Naive thymus-derived CD8-positive, alpha-beta T cell (primary cell): Measurements from ENCODE around the gene VSX1. TPM values are rescaled to one million over a fixed set of nuclear protein-coding genes. Genes with fewer than 3 reads are reported as not detected.

Experiments
- ATAC-seq, 2 donors: fragments of 150-1000 bp; cut with Tn5 transposase in 1 of 2; sonication (Bioruptor Pico), chemical (Tn5 transposase) in 1 of 2; 1 replicate in 1 of 2; 2 replicates in 1 of 2; pipeline ENCODE4 v1.10.0; 2021; ENCODE audit warnings: mild to moderate bottlenecking in 2 of 2, moderate library complexity in 2 of 2
- POLR2A ChIA-PET: fragments of 350-600 bp; sonication (Branson Sonifier 250); formaldehyde crosslinking; loops from one replicate; lab custom pipeline; 2021; ENCODE audit warnings: antibody characterized with exemption; lab: Charles Lee
- DNase-seq, 10 donors: peaks; one replicate each; pipeline versions ENCODE4 v3.0.0 to v3.0.0-alpha.2; 2020 to 2022
- H3K27ac Mint-ChIP-seq, 10 donors: one replicate each; pipeline ENCODE4 v1.8.0; 2020 to 2022; ENCODE audit warnings: mild to moderate bottlenecking in 10 of 10, mixed read lengths in 10 of 10, moderate library complexity in 4 of 10, inconsistent platforms in 1 of 10
- H3K27me3 Mint-ChIP-seq, 5 donors: one replicate each; pipeline ENCODE4 v1.8.0; 2021 to 2022; ENCODE audit warnings: mixed read lengths in 5 of 5
- H3K36me3 Mint-ChIP-seq, 3 donors: one replicate each; pipeline ENCODE4 v1.8.0; 2020 to 2022; ENCODE audit warnings: mixed read lengths in 3 of 3, mild to moderate bottlenecking in 2 of 3, inconsistent platforms in 1 of 3
- H3K4me1 Mint-ChIP-seq, 4 donors: one replicate each; pipeline ENCODE4 v1.8.0; 2021 to 2022; ENCODE audit warnings: mixed read lengths in 4 of 4
- H3K4me3 Mint-ChIP-seq, 10 donors: one replicate each; pipeline ENCODE4 v1.8.0; 2020 to 2022; ENCODE audit warnings: mild to moderate bottlenecking in 10 of 10, mixed read lengths in 10 of 10, moderate library complexity in 6 of 10, inconsistent platforms in 1 of 10
- H3K9me3 Mint-ChIP-seq, 9 donors: one replicate each; pipeline ENCODE4 v1.8.0; 2020 to 2022; ENCODE audit warnings: mixed read lengths in 9 of 9, mild to moderate bottlenecking in 3 of 9, inconsistent platforms in 1 of 9, moderate library complexity in 1 of 9
- polyA plus RNA-seq, 3 donors: library from polyadenylated mRNA; unstranded; fragments of 300-500 nt; fragmentation: Illumina TruSeq; gene quantifications; one replicate each; pipeline ENCODE4 v1.2.3, GENCODE V29; 2021
- total RNA-seq, 8 experiments: library from RNA in 2 of 8; stranded (reverse) in 2 of 8; gene quantifications; one replicate each; pipeline ENCODE4 v1.2.3 and lab custom pipeline; 2021 to 2026

Gene VSX1
- total and polyA plus RNA-seq, 5 experiments from 2014 or later = not detected

DNA sequence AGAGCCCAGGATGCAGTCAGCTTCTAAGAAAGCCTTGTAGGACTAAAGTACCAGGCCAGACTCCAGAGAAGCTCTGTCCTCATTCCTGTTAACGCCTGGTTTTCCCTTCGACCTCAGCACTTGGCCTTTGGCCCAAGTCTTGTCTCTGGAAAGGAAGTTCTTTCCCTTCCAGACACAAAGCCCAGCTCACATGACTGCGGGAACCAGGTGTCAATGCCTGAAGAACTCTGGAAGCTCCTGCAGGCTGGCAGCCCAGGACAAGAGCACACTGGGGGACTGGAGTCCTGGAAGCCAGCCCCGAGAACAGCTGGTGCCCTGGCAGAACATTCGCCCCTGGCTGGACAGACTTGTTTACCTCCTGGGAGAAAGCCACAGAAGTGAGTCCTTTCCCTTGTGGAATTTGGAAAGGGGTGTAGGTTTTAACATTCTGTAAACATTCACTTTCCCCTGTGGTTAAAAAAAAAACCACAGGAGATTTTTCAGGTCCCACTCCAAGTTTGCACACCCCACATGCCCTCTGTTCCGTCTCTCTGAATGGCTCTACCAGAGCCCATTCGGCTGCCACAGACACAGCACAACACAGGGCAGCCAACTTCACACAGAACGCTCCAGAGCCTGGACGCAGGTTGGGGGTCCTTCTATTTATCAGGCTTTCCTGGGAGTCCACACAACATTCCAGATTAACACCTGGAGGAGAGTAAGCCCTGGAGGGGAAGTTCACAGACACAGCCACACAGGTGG lies 42.1 kb downstream of the VSX1 start:
- Mint-ChIP-seq H3K4me1 (peaks cover 33 to 84% (median 69%) of the 10 kb centered on the region in 4 donors), H3K9me3 (no peaks in the 10 kb centered on the region), H3K27ac (peak overlapping the region; percentile 69 to 94 (median 80)), H3K36me3 (no peaks in the 10 kb centered on the region), H3K27me3 (no peaks in the 10 kb centered on the region), H3K4me3 (no peak overlapping the region)
- ATAC-seq (no peak), DNase-seq (peak in 1 of 10 donors; percentile 50)
- POLR2A ChIA-PET = no interaction called here

- peaks cover 33 to 82% (median 74%) of the 10 kb centered on the region in 4 donors for H3K4me1 Mint-ChIP-seq
- ATAC-seq (no peak), DNase-seq (peak in 1 of 10 donors; percentile 22)
- no peaks in the 10 kb centered on the region for H3K36me3 Mint-ChIP-seq
- H3K27me3 Mint-ChIP-seq = no peaks in the 10 kb centered on the region
- H3K9me3 Mint-ChIP-seq = no peaks in the 10 kb centered on the region
- POLR2A ChIA-PET = interaction anchor here (0.7 to 2.1 kb wide), 2 partner anchors 8 to 46 kb away, joined by 3 to 7 read pairs; partner anchors contain the start of gene APMAP
- no peak overlapping the region for H3K4me3 Mint-ChIP-seq
- H3K27ac Mint-ChIP-seq = peak overlapping the region; percentile 69 to 96 (median 93)
Measured at GRCh38 chr20:25038591-25039015, 43.3 kb downstream of the VSX1 start.

GRCh38 chr20:25038103-25038410 lies 43.9 kb downstream of the VSX1 start:
- peak overlapping the region in 5 of 10 donors; percentile 41 to 65 (median 55) for H3K4me3 Mint-ChIP-seq
- peak overlapping the region; percentile 86 to 96 (median 93) for H3K27ac Mint-ChIP-seq
- H3K4me1 Mint-ChIP-seq = peaks cover 33 to 79% (median 73%) of the 10 kb centered on the region in 4 donors
- H3K36me3 Mint-ChIP-seq = no peaks in the 10 kb centered on the region
- ATAC-seq = no peak
- no peak for DNase-seq
- H3K9me3 Mint-ChIP-seq = no peaks in the 10 kb centered on the region
- POLR2A ChIA-PET = interaction anchor here (0.7 to 2.8 kb wide), 4 partner anchors 9 to 46 kb away, joined by 3 to 23 read pairs (median 5); partner anchors contain the start of genes ACSS1 and APMAP
- no peaks in the 10 kb centered on the region for H3K27me3 Mint-ChIP-seq

DNA sequence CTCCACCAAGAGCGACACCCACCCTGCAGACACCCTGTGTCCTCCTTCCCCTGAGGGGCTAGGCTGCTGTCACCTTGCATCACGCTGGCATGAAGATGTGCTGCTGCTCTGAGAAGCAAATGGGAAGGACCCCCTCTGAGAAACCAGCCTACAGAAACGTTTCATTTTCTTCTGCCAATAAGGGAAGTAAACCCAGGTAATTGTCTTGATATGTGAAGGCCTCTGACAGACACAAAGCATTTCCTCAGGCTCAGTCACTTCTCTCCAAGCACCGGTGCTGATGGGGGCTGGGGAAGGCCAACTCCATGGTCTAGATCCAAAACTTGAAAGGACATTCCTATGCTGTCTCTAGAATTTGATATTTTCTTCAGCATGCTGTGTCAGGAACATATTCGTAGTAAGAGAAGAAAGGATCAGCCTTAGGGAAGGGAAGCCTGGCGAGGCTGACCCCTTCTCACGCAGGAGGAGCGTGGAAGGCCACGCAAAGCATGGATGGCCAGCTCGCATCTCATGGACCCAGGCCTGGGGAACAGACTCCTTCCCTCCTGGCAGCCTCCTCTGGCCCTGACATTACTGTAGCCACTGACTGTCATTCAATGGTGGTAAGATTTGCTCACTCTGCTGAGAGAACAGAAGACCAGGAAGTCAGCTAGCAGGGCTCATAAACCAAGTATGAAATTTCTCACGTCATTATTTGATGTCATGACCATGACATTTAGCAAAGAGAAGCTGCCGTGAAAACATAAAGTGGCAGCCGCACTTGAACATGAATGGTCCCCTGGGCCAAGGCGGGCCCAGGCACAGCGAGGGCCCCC lies 44.4 kb downstream of the VSX1 start:
- no peaks in the 10 kb centered on the region for H3K9me3 Mint-ChIP-seq
- H3K36me3 Mint-ChIP-seq = peaks cover 0 to 5% (median 0%) of the 10 kb centered on the region in 3 donors
- DNase-seq (peak in 5 of 10 donors; percentile 9 to 63 (median 40)), ATAC-seq (peak; percentile 71 to 83)
- POLR2A ChIA-PET = interaction anchor here (0.7 to 2.8 kb wide), 5 partner anchors 8 to 45 kb away, joined by 3 to 23 read pairs (median 6); partner anchors contain the start of genes ACSS1 and APMAP
- peak overlapping the region in 9 of 10 donors; percentile 29 to 71 (median 55) for H3K4me3 Mint-ChIP-seq
- peak overlapping the region; percentile 86 to 96 (median 93) for H3K27ac Mint-ChIP-seq
- H3K4me1 Mint-ChIP-seq = peaks cover 30 to 73% (median 68%) of the 10 kb centered on the region in 4 donors
- H3K27me3 Mint-ChIP-seq = no peaks in the 10 kb centered on the region

- no peaks in the 10 kb centered on the region for H3K27me3 Mint-ChIP-seq
- DNase-seq (peak in 1 of 10 donors; percentile 27), ATAC-seq (no peak)
- peak overlapping the region; percentile 86 to 96 (median 93) for H3K27ac Mint-ChIP-seq
- peaks cover 29 to 66% (median 60%) of the 10 kb centered on the region in 4 donors for H3K4me1 Mint-ChIP-seq
- H3K36me3 Mint-ChIP-seq = peaks cover 0 to 10% (median 3%) of the 10 kb centered on the region in 3 donors
- H3K4me3 Mint-ChIP-seq = peak overlapping the region; percentile 40 to 80 (median 68)
- H3K9me3 Mint-ChIP-seq = no peaks in the 10 kb centered on the region
- POLR2A ChIA-PET = interaction anchor here (0.6 to 2.8 kb wide), 7 partner anchors 9 to 648 kb away, joined by 3 to 23 read pairs (median 4); partner anchors contain the start of gene ACSS1
Measured at GRCh38 chr20:25036331-25036936, 45.5 kb downstream of the VSX1 start.

DNA sequence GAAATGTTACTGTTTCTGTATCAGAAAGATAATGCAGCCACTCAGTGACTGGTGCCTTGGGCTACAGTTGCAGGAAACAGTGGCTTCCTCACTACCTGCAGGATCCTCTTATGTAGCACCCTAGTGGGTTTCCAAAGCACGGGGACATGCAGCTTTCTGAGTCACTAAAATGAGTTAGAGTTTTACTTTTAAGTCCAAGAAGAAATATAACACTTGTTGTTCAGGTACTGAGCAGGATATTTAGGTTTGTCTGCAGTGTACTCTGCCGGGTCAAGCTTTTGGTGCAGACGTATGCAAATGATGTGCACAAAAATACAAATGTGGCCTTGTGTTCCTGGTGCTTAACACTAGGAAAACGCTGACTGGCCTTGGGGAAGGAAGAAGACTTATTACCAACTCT lies 46.0 kb downstream of the VSX1 start:
- Mint-ChIP-seq H3K9me3 (no peaks in the 10 kb centered on the region), H3K27me3 (no peaks in the 10 kb centered on the region), H3K4me3 (peak overlapping the region; percentile 40 to 80 (median 68)), H3K27ac (peak overlapping the region; percentile 75 to 96 (median 93)), H3K4me1 (peaks cover 29 to 64% (median 57%) of the 10 kb centered on the region in 4 donors), H3K36me3 (peaks cover 0 to 11% (median 5%) of the 10 kb centered on the region in 3 donors)
- POLR2A ChIA-PET = interaction anchor here (0.6 to 2.8 kb wide), 4 partner anchors 9 to 55 kb away, joined by 3 to 23 read pairs (median 4); partner anchors contain the start of gene ACSS1
- DNase-seq = peak in 4 of 10 donors; percentile 18 to 63 (median 34)
- ATAC-seq = peak; percentile 62 to 67

DNA sequence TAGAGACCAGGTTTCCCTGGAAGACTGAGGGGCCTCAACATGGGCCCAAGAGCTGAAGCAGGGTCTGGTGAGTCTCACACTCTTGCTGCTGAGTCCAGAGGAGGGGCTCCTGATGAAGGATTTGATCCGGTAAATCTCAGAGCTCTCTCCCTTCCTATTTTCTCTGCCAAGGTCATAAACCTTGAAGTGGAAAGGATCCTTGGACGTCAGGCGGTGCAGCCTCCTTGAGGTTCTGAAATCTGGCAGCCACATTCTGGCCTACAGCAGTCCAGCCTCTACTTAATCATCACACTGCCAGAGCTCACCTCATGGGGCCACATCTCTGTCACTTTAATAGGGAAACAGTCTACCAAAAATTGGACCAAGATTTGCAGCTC lies 48.0 kb downstream of the VSX1 start:
- ATAC-seq = no peak
- H3K27me3 Mint-ChIP-seq = no peaks in the 10 kb centered on the region
- peaks cover 0 to 27% (median 21%) of the 10 kb centered on the region in 3 donors for H3K36me3 Mint-ChIP-seq
- no peak overlapping the region for H3K27ac Mint-ChIP-seq
- H3K9me3 Mint-ChIP-seq = no peaks in the 10 kb centered on the region
- peaks cover 34 to 66% (median 58%) of the 10 kb centered on the region in 4 donors for H3K4me1 Mint-ChIP-seq
- no peak for DNase-seq
- POLR2A ChIA-PET = interaction anchor here (1.9 kb wide), 1 partner anchor 24 kb away, joined by 9 read pairs; the partner anchor contains the start of gene ACSS1
- no peak overlapping the region for H3K4me3 Mint-ChIP-seq

GRCh38 chr20:25033265-25033923 lies 48.5 kb downstream of the VSX1 start:
- Mint-ChIP-seq H3K4me1 (peaks cover 31 to 61% (median 53%) of the 10 kb centered on the region in 4 donors), H3K36me3 (peaks cover 0 to 32% (median 22%) of the 10 kb centered on the region in 3 donors), H3K9me3 (no peaks in the 10 kb centered on the region), H3K27ac (peak overlapping the region in 1 of 10 donors; percentile 52), H3K27me3 (no peaks in the 10 kb centered on the region), H3K4me3 (no peak overlapping the region)
- ATAC-seq (no peak), DNase-seq (no peak)
- POLR2A ChIA-PET = interaction anchor here (1.9 kb wide), 1 partner anchor 24 kb away, joined by 9 read pairs; the partner anchor contains the start of gene ACSS1

DNA sequence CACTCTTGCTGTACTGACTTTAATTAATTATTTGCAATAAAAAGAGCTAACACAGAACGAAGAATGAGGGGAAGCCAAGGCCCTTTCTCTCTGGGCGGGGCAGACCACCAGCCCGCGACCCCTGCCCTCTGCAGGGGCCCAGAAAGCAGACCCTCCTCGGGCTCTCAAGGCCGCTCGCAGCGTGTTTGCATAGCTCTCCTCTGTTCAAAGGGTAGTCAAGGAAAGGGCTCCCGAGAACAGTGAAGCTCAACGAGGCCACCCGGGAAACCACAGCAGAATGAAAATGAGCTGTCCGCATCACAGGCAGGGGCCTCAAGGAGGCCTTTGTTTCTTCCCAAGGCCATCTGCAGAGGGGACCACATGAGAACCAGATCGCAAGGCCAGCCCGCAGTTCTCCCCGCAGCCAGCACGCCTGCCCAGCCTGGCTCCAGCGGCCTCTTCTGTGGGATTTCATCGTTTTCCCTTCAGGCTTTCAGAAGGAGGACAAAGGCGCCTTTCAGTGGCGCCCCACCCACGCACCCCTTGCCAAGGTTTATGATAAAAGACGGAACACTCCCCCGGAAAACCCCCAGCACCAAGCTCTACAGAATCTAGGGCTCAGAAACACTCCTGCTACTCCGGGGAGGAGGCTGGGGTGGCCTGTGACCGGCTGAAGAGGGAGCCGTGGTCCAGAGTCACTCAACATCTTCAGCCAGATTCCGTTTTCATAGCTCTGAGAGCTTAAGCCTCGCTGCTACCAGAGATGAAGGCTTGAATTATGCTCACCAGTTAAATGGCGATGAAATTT lies 49.3 kb downstream of the VSX1 start:
- Mint-ChIP-seq H3K27me3 (no peaks in the 10 kb centered on the region), H3K9me3 (no peaks in the 10 kb centered on the region), H3K4me1 (peaks cover 26 to 54% (median 48%) of the 10 kb centered on the region in 4 donors), H3K36me3 (peaks cover 0 to 37% (median 22%) of the 10 kb centered on the region in 3 donors), H3K27ac (no peak overlapping the region), H3K4me3 (no peak overlapping the region)
- POLR2A ChIA-PET = interaction anchor here (1.9 kb wide), 1 partner anchor 25 kb away, joined by 9 read pairs; the partner anchor contains the start of gene ACSS1
- no peak for DNase-seq
- ATAC-seq = no peak

GRCh38 chr20:25032065-25032477 lies 49.9 kb downstream of the VSX1 start:
- no peak for DNase-seq
- H3K9me3 Mint-ChIP-seq = no peaks in the 10 kb centered on the region
- H3K27me3 Mint-ChIP-seq = no peaks in the 10 kb centered on the region
- no peak for ATAC-seq
- H3K4me1 Mint-ChIP-seq = peaks cover 27 to 54% (median 47%) of the 10 kb centered on the region in 4 donors
- H3K27ac Mint-ChIP-seq = no peak overlapping the region
- H3K36me3 Mint-ChIP-seq = peaks cover 0 to 42% (median 28%) of the 10 kb centered on the region in 3 donors
- POLR2A ChIA-PET = no interaction called here
- H3K4me3 Mint-ChIP-seq = no peak overlapping the region

DNA sequence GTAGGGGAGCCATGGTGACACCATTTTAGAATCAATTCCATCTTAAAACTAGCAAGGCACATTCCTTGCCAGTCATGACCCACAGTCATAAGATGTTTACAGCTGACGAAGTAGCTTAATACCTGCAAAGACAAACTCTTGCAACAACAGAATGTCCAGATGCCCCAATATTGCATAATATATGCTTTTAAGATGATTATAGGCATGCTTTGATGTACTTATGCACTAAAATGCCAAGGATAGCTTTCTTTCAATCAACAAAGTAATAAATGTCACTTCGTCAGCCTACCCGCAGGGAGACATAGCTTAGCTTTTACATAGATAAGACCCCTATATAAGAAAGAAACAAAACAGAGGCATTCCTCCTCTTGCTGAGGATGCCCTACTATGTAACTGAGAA lies 50.7 kb downstream of the VSX1 start:
- Mint-ChIP-seq H3K9me3 (no peaks in the 10 kb centered on the region), H3K4me3 (no peak overlapping the region), H3K27ac (no peak overlapping the region), H3K36me3 (peaks cover 0 to 44% (median 29%) of the 10 kb centered on the region in 3 donors), H3K4me1 (peaks cover 22 to 48% (median 46%) of the 10 kb centered on the region in 4 donors), H3K27me3 (no peaks in the 10 kb centered on the region)
- ATAC-seq (no peak), DNase-seq (no peak)
- POLR2A ChIA-PET = no interaction called here
